DMS153 (cell line): ENCODE data around the gene AP2A1.

Experiments
- DNase-seq: peaks from one replicate; lab custom pipeline; 2025; lab: John Stamatoyannopoulos, UW

AP2A1 gene

GRCh38 chr19:49766007-49766929 is 533 bp upstream of the AP2A1 start:
- peak; percentile 99 for DNase-seq

- DNase-seq: no peak
Observed at GRCh38 chr19:49767381-49767780, 580 bp downstream of the AP2A1 start.

- DNase-seq: no peak
Observed at GRCh38 chr19:49767967-49768581, 1.3 kb downstream of the AP2A1 start.

- no peak for DNase-seq
Observed at GRCh38 chr19:49770529-49770928, 3.7 kb downstream of the AP2A1 start.

- no peak for DNase-seq
Observed at GRCh38 chr19:49771674-49772139, 4.9 kb downstream of the AP2A1 start.

- no peak for DNase-seq
Observed at GRCh38 chr19:49772850-49773432, 6.1 kb downstream of the AP2A1 start.

GRCh38 chr19:49773663-49774350 is 7.0 kb downstream of the AP2A1 start:
- no peak for DNase-seq

GRCh38 chr19:49774969-49775368 is 8.2 kb downstream of the AP2A1 start:
- DNase-seq: no peak

- DNase-seq: no peak
Observed at GRCh38 chr19:49775742-49776370, 9.1 kb downstream of the AP2A1 start.

GRCh38 chr19:49776371-49776764 is 9.6 kb downstream of the AP2A1 start:
- no peak for DNase-seq

- DNase-seq: no peak
Observed at GRCh38 chr19:49779731-49780555, 13.1 kb downstream of the AP2A1 start.

- DNase-seq: no peak
Observed at GRCh38 chr19:49780861-49781260, 14.1 kb downstream of the AP2A1 start.

- no peak for DNase-seq
Observed at GRCh38 chr19:49781394-49781793, 14.6 kb downstream of the AP2A1 start.

GRCh38 chr19:49782515-49782914 is 15.7 kb downstream of the AP2A1 start:
- DNase-seq: no peak

GRCh38 chr19:49786376-49786820 is 19.6 kb downstream of the AP2A1 start:
- DNase-seq: no peak

GRCh38 chr19:49787746-49788145 is 20.9 kb downstream of the AP2A1 start:
- no peak for DNase-seq

- DNase-seq: no peak
Observed at GRCh38 chr19:49788857-49789256, 22.1 kb downstream of the AP2A1 start.

- no peak for DNase-seq
Observed at GRCh38 chr19:49790866-49791265, 24.1 kb downstream of the AP2A1 start.

- DNase-seq: no peak
Observed at GRCh38 chr19:49791776-49792445, 25.1 kb downstream of the AP2A1 start.

- DNase-seq: no peak
Observed at GRCh38 chr19:49792829-49793560, 26.2 kb downstream of the AP2A1 start.
